Testis (tissue), 2 donors: ENCODE measurements around the gene RGS2.

Experiments used
- POLR2A ChIP-seq: fragments of 450-650 bp; IDR thresholded peaks from one replicate; pipeline ENCODE4 v1.6.1; 2017; ENCODE audit warnings: antibody characterized with exemption, mild to moderate bottlenecking, moderate library complexity
- TF ChIP-seq, protein P1 (sequence below), 3 experiments: fragments of 450-650 bp in 2 of 3; fragments of 200-600 bp in 1 of 3; sonication (generic) in 1 of 3; IDR thresholded peaks; one replicate each; pipeline ENCODE4 v1.5.1; 2016 to 2019; ENCODE audit warnings: antibody characterized with exemption in 3 of 3, mild to moderate bottlenecking in 2 of 3, moderate library complexity in 1 of 3

DNA sequence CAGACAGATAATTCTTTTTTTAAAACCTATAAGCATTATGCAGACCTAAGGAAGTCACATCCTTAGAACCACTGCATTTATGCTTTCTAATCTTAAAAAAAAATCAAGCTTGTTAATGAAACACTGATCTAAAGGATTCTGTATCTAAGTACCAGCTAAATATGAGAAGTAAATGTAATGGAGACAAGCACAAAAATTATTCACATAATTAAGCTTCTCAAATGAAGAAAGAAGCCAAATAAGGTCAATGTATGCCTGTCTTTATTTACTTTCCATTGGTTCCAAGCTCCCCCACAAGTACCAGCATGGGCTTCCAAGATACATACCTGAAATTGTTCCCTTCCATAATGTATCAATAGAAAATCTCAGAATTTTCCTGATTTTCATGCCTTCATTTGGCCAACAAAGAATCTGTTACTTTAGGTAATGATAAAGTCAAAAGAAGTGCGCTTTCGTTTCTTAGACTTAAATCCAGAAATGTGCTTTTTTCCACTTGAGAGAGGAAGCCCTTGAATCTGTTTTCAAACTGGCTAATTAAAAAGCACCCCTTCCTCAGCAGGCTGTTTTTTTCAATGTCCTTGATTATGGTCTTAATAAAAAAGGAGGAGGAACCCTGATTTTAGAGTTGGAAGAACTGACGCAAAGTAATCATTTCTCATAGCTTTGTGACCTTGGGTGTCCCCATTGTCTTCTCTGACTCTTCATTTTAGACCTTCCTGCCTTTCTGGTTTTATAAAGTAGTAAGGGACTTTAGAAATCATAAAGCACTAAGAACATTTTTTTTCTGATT is 3.8 kb downstream of the RGS2 start:
- TF ChIP-seq POLR2A, result no peak
- TF ChIP-seq, protein P1, sequence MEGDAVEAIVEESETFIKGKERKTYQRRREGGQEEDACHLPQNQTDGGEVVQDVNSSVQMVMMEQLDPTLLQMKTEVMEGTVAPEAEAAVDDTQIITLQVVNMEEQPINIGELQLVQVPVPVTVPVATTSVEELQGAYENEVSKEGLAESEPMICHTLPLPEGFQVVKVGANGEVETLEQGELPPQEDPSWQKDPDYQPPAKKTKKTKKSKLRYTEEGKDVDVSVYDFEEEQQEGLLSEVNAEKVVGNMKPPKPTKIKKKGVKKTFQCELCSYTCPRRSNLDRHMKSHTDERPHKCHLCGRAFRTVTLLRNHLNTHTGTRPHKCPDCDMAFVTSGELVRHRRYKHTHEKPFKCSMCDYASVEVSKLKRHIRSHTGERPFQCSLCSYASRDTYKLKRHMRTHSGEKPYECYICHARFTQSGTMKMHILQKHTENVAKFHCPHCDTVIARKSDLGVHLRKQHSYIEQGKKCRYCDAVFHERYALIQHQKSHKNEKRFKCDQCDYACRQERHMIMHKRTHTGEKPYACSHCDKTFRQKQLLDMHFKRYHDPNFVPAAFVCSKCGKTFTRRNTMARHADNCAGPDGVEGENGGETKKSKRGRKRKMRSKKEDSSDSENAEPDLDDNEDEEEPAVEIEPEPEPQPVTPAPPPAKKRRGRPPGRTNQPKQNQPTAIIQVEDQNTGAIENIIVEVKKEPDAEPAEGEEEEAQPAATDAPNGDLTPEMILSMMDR (IDR thresholded peaks at IDR 0.05), result no peak
